ENCODE data around the gene WDCP. TPM values are rescaled to one million over a fixed set of nuclear protein-coding genes. Genes with fewer than 3 reads are reported as not detected.
"Not testable (repeated sequence)": the region's sequence is repeated elsewhere in the genome, so short reads cannot be mapped to it uniquely, and the experiment has no call there.

WDCP gene
- total and polyA plus RNA-seq, 2 donors (not counting 3 experiments of a cell fraction or from before 2014, with no cell fraction given), result 9.6 to 15.4 TPM

DNA sequence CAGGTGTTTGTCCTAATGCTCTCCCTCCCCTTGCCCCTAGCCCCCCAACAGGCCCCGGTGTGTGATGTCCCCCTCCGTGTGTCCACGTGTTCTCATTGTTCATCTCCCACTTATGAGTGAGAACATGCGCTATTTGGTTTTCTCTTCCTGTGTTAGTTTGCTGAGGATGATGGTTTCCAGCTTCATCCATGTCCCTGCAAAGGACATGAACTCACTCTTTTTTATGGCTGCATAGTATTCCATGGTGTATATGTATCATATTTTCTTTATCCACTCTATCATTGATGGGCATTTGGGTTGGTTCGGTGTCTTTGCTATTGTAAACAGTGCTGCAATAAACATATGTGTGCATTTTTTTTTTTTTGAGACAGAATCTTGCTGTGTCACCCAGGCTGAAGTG lies 46.1 kb upstream of the WDCP start:
- H3K4me3 ChIP-seq (replicated peaks in 1 of 3; ENCODE audit: insufficient read depth in 1 of 3, low read depth in 1 of 3, low read length in 3 of 3); intact Hi-C loops (cut with micrococcal nuclease); H3K9me1 ChIP-seq (replicated peaks; ENCODE audit: control insufficient read depth, extremely low read depth, insufficient read depth, low read length); H3K4me1 ChIP-seq (ENCODE audit: control insufficient read depth, extremely low read depth, insufficient read depth, low read length); H4K20me1 ChIP-seq (replicated peaks; ENCODE audit: control insufficient read depth, extremely low read depth, insufficient read depth, low read length); FAIRE-seq; H3K36me3 ChIP-seq (ENCODE audit: control insufficient read depth in 2 of 2, extremely low read depth in 1 of 2, insufficient read depth in 2 of 2, low read length in 2 of 2); dilution Hi-C loops (cut with MboI; ENCODE audit: extremely low pct_ligation_motif_present, low sequenced_read_pairs); CTCF ChIA-PET; H3K4me2 ChIP-seq (ENCODE audit: insufficient read depth, low read length); H3K27ac ChIP-seq (ENCODE audit: insufficient read depth, low read depth, low read length); POLR2A ChIA-PET; H3K9ac ChIP-seq (replicated peaks; ENCODE audit: extremely low read depth, insufficient read depth, low read length); H3K79me2 ChIP-seq (ENCODE audit: control insufficient read depth, insufficient read depth, low read length); H3K27me3 ChIP-seq (ENCODE audit: control insufficient read depth in 2 of 2, insufficient read depth in 2 of 2, low read length in 2 of 2); H3K9me3 ChIP-seq (replicated peaks; ENCODE audit: control insufficient read depth, insufficient read depth, low read length); H2AFZ ChIP-seq (ENCODE audit: low read depth, low read length); BruUV-seq (replicated peaks); DNase-seq (ENCODE audit: low read depth, low spot score): not testable (repeated sequence)

DNA sequence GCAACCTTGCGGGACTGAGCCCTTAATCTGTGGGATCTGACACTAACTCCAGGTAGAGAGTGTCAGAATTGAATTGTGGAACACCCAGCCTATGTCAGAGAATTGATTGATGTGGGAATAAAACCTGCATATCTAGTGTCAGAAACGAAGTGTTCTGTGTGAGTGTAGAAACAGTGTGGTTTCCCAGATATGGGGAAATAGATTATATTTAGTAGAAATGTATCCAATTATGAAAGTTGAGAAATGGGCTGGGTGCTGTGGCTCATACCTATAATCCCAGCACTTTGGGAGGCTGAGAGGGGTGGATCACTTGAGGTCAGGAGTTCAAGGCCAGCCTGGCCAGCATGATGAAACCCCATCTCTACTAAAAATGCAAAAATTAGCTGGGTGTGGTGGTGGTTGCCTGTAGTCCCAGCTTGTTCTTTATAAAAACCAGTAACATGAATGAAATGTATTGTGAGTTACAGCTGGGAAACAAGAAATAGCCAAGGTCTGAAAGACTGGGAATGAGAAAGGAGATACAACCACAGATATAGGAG lies 41.7 kb upstream of the WDCP start:
- FAIRE-seq (no peak), DNase-seq (ENCODE audit: low read depth, low spot score) (no peak)
- dilution Hi-C loops (cut with MboI; ENCODE audit: extremely low pct_ligation_motif_present, low sequenced_read_pairs), result no loop called here
- Histone ChIP-seq H3K27me3 (ENCODE audit: control insufficient read depth in 2 of 2, insufficient read depth in 2 of 2, low read length in 2 of 2) (no peaks in the 10 kb centered on the region), H2AFZ (ENCODE audit: low read depth, low read length) (no peak overlapping the region), H3K9me1 (replicated peaks; ENCODE audit: control insufficient read depth, extremely low read depth, insufficient read depth, low read length) (no peaks in the 10 kb centered on the region), H3K4me1 (ENCODE audit: control insufficient read depth, extremely low read depth, insufficient read depth, low read length) (peaks cover 7% of the 10 kb centered on the region), H3K36me3 (ENCODE audit: control insufficient read depth in 2 of 2, extremely low read depth in 1 of 2, insufficient read depth in 2 of 2, low read length in 2 of 2) (no peaks in the 10 kb centered on the region), H3K9ac (replicated peaks; ENCODE audit: extremely low read depth, insufficient read depth, low read length) (no peak overlapping the region), H3K4me3 (replicated peaks in 1 of 3; ENCODE audit: insufficient read depth in 1 of 3, low read depth in 1 of 3, low read length in 3 of 3) (no peak overlapping the region), H4K20me1 (replicated peaks; ENCODE audit: control insufficient read depth, extremely low read depth, insufficient read depth, low read length) (no peaks in the 10 kb centered on the region), H3K9me3 (replicated peaks; ENCODE audit: control insufficient read depth, insufficient read depth, low read length) (no peaks in the 10 kb centered on the region), H3K79me2 (ENCODE audit: control insufficient read depth, insufficient read depth, low read length) (no peaks in the 10 kb centered on the region), H3K4me2 (ENCODE audit: insufficient read depth, low read length) (no peak overlapping the region), H3K27ac (ENCODE audit: insufficient read depth, low read depth, low read length) (no peak overlapping the region)
- ChIA-PET POLR2A (no interaction called here), CTCF (no interaction called here)
- no TSS peak for BruUV-seq (replicated peaks)
- TF ChIP-seq, protein P1, sequence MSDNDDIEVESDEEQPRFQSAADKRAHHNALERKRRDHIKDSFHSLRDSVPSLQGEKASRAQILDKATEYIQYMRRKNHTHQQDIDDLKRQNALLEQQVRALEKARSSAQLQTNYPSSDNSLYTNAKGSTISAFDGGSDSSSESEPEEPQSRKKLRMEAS (IDR thresholded peaks at IDR 0.05; ENCODE audit: insufficient read depth, insufficient read length), result no peak
- no peak for TF ChIP-seq GATA2 (IDR thresholded peaks at IDR 0.05; ENCODE audit: insufficient read depth, insufficient read length, low read depth, low read length)
- no peak for TF ChIP-seq POLR2AphosphoS5 (IDR thresholded peaks at IDR 0.05; ENCODE audit: insufficient read depth, low read depth, low read length)
- TF ChIP-seq, protein P2, sequence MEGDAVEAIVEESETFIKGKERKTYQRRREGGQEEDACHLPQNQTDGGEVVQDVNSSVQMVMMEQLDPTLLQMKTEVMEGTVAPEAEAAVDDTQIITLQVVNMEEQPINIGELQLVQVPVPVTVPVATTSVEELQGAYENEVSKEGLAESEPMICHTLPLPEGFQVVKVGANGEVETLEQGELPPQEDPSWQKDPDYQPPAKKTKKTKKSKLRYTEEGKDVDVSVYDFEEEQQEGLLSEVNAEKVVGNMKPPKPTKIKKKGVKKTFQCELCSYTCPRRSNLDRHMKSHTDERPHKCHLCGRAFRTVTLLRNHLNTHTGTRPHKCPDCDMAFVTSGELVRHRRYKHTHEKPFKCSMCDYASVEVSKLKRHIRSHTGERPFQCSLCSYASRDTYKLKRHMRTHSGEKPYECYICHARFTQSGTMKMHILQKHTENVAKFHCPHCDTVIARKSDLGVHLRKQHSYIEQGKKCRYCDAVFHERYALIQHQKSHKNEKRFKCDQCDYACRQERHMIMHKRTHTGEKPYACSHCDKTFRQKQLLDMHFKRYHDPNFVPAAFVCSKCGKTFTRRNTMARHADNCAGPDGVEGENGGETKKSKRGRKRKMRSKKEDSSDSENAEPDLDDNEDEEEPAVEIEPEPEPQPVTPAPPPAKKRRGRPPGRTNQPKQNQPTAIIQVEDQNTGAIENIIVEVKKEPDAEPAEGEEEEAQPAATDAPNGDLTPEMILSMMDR (IDR thresholded peaks at IDR 0.05; ENCODE audit: extremely low read depth in 1 of 2, insufficient read depth in 1 of 2, low read depth in 1 of 2, low read length in 2 of 2), result no peak
- no peak for TF ChIP-seq POLR2A (IDR thresholded peaks at IDR 0.05; ENCODE audit: low read depth, low read length)
- TF ChIP-seq FOS (IDR thresholded peaks at IDR 0.05; ENCODE audit: borderline replicate concordance, insufficient read depth, low read length), result no peak
- no peak for TF ChIP-seq JUN (IDR thresholded peaks at IDR 0.05; ENCODE audit: borderline replicate concordance, insufficient read depth, insufficient read length, low read depth)
- TF ChIP-seq MYC (IDR thresholded peaks at IDR 0.05; ENCODE audit: low read depth, low read length), result no peak
- no peak for TF ChIP-seq EZH2 (IDR thresholded peaks at IDR 0.05; ENCODE audit: borderline replicate concordance, low read depth, low read length, severe bottlenecking)
- intact Hi-C loops (cut with micrococcal nuclease), result no loop called here
